Activated CD4-positive, CD25-positive, alpha-beta regulatory T cell treated with anti-CD3 and anti-CD28 coated beads, Interleukin-2, amount 50 U/mL, for 72 hours (primary cell): ENCODE results near the gene HERPUD1.
A peak's percentile ranks its signal among the peaks of the same experiment; 100 is the strongest.
"Not testable (repeated sequence)": the region's sequence is repeated elsewhere in the genome, so short reads cannot be mapped to it uniquely, and the experiment has no call there.

Source experiments
- DNase-seq: peaks from one replicate; pipeline ENCODE4 v3.0.0; 2021

Gene HERPUD1, protein sequence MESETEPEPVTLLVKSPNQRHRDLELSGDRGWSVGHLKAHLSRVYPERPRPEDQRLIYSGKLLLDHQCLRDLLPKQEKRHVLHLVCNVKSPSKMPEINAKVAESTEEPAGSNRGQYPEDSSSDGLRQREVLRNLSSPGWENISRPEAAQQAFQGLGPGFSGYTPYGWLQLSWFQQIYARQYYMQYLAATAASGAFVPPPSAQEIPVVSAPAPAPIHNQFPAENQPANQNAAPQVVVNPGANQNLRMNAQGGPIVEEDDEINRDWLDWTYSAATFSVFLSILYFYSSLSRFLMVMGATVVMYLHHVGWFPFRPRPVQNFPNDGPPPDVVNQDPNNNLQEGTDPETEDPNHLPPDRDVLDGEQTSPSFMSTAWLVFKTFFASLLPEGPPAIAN

GRCh38 chr16:56931892-56932720, at the start of gene HERPUD1:
HERPUD1 (plus strand) TSS chr16:56932142; CDS start chr16:56932245, 103 bp downstream.
- DNase-seq, result peak; percentile 98

GRCh38 chr16:56883586-56883985, 48.4 kb upstream of the HERPUD1 start:
- no peak for DNase-seq

DNA sequence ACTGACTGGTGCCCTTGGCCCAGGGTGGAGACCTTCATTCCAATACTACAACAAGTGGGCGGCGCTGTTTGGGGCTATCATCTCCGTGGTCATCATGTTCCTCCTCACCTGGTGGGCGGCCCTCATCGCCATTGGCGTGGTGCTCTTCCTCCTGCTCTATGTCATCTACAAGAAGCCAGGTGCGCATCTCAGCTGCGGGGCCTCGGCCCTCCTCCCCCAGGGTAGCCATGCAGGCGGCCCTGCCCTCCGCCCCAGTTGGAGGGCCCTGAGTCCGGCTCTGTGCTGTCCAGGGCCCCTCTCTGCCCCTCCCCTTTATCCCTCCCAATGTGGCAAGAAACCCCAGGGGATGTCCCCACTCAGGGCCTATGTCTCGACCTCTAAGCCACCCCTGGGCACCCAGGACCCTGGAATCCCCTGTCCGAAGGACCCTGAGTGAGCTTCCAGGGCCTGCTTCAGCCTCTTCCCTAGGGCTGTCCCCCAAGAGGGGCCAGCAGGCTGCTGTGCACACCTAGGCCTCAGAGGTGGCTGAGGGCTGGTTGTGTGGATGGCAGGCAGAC, 47.8 kb upstream of the HERPUD1 start:
- DNase-seq, result no peak

DNA sequence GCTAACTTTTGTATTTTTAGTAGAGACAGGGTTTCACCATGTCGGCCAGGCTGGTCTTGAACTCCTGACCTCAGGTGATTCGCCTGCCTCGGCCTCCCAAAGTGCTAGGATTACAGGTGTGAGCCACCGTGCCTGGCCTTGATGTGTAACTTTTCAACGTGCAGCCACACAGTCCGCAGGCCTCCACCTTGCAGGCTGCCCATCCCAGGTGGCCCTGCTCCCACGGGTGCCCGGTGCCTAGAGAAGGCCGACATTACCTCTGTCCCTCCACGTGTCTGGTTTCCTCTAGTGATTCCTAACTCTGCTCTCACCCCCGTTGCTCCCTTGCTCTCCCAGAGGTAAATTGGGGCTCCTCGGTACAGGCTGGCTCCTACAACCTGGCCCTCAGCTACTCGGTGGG, 47.0 kb upstream of the HERPUD1 start:
- not testable (repeated sequence) for DNase-seq

- no peak for DNase-seq
Measured at GRCh38 chr16:56885446-56886162, 46.3 kb upstream of the HERPUD1 start.

GRCh38 chr16:56886296-56886695, 45.6 kb upstream of the HERPUD1 start:
- DNase-seq, result no peak

DNA sequence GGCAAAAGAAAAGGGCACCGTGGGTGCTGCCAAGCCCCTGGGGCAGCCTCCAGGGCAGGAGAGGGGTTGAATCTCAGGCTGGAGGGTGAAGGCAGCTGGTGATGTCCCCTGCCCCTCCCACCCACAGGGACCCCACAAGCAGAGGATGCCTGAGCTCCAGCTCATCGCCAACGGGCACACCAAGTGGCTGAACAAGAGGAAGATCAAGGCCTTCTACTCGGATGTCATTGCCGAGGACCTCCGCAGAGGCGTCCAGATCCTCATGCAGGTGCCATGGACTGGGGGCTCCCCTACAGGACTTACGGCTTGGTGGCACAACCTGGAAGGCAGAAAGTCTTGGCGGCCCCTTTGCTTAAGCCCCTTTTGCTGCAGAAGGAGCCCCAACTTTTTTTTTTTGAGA, 45.1 kb upstream of the HERPUD1 start:
- DNase-seq, result no peak

DNA sequence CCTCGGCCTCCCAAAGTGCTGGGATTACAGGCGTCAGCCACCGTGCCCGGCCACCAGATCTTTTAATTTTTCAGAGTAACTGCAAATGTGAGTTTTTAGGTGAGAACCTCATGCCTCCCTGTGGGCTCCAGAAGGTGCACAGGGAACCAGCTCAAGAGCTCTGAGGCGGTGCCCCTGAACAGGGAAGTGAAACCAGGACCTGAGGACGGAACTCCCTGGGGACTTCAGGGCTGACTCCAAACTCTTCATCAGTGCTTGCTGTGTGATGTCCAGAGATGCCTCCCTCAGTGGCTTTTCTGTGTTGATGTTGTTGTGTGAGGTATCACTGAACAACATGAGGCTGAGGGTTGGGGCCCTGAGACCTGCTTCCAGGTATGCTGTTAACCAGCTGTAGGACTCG, 43.1 kb upstream of the HERPUD1 start:
- no peak for DNase-seq

DNA sequence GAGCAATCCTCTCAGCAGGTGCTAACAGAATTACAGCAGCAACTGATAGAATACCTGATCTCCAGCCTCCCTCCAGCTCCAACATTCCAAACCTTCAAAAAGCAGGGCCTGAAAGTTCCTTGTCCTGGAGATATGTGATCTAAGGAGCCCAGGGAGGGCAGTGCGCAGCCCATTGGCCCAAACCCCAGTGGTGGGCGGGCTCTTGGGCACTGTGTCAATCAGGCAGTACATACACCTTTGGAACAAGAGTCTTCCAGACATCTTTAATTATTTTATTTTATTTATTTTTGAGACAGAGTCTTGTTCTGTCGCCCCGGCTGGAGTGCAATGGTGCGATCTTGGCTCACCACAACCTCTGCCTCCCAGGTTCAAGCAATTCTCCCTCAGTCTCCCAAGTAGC, 42.7 kb upstream of the HERPUD1 start:
- DNase-seq, result no peak

- no peak for DNase-seq
Measured at GRCh38 chr16:56891685-56892084, 40.3 kb upstream of the HERPUD1 start.

DNA sequence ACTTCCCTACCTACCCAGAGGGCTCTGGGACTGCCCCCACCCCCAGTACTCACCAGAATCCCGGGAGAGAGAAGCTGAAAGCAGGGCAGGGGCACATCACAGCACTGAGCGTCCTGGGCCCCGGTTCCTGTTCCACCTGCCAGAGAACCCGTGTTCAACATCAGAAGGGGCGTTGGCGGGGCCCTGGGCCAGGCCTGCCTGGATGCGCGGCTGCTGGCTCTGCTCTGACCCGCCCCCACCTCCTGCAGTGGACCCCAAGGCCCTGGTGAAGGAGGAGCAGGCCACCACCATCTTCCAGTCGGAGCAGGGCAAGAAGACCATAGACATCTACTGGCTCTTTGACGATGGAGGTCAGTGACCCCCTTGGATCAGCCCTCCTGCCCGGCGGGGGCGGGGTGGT, 39.2 kb upstream of the HERPUD1 start:
- DNase-seq, result no peak

DNA sequence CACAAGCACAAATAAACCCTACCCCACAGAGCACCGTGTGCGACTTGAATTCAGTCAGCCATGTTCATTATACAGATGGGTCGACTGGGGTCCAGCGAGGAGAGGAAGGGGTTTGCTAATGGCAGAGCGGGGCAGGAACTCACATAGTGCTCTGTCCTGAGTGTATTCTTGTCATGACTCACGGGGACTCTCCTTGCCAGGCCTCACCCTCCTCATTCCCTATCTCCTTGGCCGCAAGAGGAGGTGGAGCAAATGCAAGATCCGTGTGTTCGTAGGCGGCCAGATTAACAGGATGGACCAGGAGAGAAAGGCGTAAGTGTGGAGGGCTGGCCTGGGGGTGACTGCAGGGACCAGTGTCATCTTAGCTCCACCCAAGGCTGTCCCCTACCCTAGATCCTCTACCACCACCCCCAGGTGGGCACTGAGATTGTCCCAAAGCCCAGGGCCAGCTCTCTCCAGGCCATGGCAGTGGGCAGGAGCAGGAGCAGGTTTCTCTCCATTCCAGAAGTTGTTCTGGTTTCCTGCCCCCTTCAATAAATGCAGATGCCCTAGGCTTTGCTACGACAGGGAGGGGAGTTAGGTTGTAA, 37.5 kb upstream of the HERPUD1 start:
- no peak for DNase-seq

DNA sequence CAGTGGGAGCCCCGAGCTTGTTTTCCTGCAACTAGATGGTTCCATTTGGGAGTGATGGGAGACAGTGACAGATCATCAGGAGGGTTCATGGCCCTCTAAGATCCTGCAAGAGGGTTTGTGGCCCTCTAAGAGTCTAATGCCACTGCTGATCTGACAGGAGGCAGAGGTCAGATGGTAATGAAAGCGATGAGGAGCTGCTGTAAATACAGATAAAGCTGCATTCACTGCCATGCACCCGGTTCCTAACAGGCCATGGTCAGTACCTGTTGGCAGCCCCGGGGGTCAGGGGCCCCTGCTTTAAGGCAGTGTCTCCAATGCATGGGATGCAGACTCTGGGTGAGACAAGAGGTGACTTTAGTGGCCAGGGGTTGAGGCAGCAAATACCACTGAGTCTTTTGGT, 36.1 kb upstream of the HERPUD1 start:
- no peak for DNase-seq

- DNase-seq, result no peak
Measured at GRCh38 chr16:56896244-56896643, 35.7 kb upstream of the HERPUD1 start.

DNA sequence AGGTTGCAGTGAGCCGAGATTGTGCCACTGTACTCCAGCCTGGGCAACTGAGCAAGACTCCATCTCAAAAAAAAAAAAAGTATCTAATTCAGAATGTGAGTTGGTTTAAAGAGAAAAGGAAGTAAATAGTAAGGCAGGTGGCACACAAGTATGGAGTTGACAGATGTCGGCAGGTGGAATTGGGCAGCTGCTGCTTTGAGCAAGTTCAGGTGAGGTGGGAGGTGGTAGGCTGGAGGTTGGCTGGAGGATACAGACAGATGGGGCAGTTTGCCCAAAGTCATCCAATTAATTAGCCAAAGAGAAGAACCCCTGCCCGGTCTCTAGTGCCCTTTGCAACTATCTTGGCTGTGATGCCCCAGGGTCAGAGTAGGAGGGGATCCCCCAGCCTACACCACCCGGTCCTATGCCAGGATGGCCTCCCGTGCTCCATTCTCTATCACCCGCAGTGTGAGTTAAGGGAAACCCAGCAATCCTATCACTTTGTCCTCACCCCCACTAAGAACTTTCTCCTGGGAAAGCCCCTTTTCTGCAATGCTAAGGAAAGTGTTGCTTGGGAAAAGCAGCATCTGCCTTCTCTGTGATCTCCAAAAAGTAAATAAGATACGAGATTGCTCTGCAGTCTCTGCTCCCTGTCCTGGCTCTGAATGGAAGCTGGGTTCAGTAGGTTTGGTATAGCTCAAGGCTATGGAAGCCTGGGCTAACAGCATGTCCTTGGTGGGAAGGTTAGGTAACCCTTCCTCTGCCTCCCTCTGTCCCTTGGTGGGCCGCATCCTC, 34.7 kb upstream of the HERPUD1 start:
- no peak for DNase-seq

- DNase-seq, result no peak
Measured at GRCh38 chr16:56898847-56899246, 33.1 kb upstream of the HERPUD1 start.

DNA sequence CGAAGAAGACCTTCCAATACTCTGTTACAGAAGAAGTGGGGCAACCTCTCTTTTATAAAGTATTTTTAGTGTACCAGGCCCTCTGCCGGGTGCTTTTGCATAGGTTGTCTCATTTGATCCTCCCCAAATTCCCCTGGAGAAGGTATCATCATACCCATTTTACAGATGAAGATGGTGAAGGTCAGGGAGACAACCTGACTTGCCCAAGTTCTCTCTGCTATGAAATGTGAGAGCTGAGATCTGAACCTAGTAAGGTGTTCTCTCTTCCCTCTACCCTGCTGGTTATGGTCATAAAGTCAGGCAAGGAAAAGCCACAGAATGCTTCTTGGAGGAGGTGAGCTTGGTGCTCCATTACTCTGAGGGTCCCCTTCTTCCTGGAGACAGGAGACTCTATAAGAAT, 28.1 kb upstream of the HERPUD1 start:
- no peak for DNase-seq

DNA sequence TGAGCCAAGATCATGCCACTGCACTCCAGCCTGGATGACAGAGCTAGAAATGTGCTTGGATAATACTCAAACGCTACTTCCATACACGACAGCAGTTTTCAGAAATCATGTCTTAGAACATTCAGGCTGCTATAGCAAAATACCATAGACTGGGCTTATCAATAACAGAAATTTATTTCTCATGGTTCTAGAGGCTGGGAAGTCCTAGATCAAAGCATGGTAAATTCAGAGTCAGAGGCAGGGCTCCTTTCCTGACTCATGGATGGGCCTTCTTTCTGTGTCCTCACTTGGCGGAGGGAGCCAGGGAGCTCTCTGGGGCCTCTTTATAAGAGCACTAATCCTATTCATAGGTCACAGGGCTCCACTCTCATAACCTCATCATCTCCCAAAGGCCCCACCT, 24.5 kb upstream of the HERPUD1 start:
- DNase-seq, result no peak

GRCh38 chr16:56909527-56909979, 22.4 kb upstream of the HERPUD1 start:
- no peak for DNase-seq

DNA sequence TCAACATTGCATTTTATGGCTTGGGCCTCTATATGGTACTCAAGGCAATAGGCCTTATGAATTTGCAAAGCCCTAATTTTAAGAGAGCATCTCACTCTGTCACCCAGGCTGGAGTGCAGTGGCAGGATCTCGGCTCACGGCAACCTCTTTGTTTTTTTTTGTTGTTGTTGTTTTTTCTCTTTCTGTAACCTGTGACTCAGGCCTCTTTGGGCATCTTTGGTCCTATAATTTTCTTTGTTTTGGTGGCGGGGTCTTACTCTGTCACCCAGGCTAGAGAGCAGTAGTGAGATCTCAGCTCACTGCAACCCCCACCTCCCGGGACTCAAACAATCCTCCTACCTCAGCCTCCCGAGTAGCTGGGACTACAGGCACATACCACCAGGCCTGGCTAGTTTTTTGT, 21.8 kb upstream of the HERPUD1 start:
- DNase-seq, result no peak

- DNase-seq, result no peak
Measured at GRCh38 chr16:56910654-56911539, 21.0 kb upstream of the HERPUD1 start.
